Glutamatergic neuron (in vitro differentiated cells): ENCODE measurements around the gene PTPN3. TPM values are rescaled to one million over a fixed set of nuclear protein-coding genes. Genes with fewer than 3 reads are reported as not detected.
"Not testable (repeated sequence)": the region's sequence is repeated elsewhere in the genome, so short reads cannot be mapped to it uniquely, and the experiment has no call there.

Experiments
- DNase-seq: peaks from one replicate; pipeline ENCODE4 v3.0.0; 2022
- H3K27ac Mint-ChIP-seq: one replicate; pipeline ENCODE4 v1.8.0; 2020; ENCODE audit warnings: mild to moderate bottlenecking, mixed read lengths, inconsistent platforms; ENCODE audit not compliant: unreplicated experiment
- H3K27me3 Mint-ChIP-seq: one replicate; pipeline ENCODE4 v1.8.0; 2020; ENCODE audit warnings: mild to moderate bottlenecking, moderate library complexity, mixed read lengths, inconsistent platforms; ENCODE audit not compliant: unreplicated experiment
- H3K36me3 Mint-ChIP-seq: one replicate; pipeline ENCODE4 v1.8.0; 2020; ENCODE audit warnings: mild to moderate bottlenecking, mixed read lengths, inconsistent platforms; ENCODE audit not compliant: unreplicated experiment
- H3K4me1 Mint-ChIP-seq: one replicate; pipeline ENCODE4 v1.8.0; 2020; ENCODE audit warnings: mild to moderate bottlenecking, low read depth, mixed read lengths, inconsistent platforms; ENCODE audit not compliant: unreplicated experiment
- H3K4me3 Mint-ChIP-seq: one replicate; pipeline ENCODE4 v1.8.0; 2020; ENCODE audit warnings: mild to moderate bottlenecking, mixed read lengths, inconsistent platforms; ENCODE audit not compliant: unreplicated experiment
- H3K9me3 Mint-ChIP-seq: one replicate; pipeline ENCODE4 v1.8.0; 2020; ENCODE audit warnings: mild to moderate bottlenecking, moderate library complexity, mixed read lengths, inconsistent platforms; ENCODE audit not compliant: unreplicated experiment
- total RNA-seq: library from RNA; stranded (reverse); fragmentation: NEBNext Ultra II Directional; extraction: Animal tissue kit (Norgen Biotek cat#: 25700); gene quantifications from one replicate; pipeline ENCODE4 v1.2.1, GENCODE V29; 2021; ENCODE audit not compliant: unreplicated experiment
- TF ChIP-seq, protein P1 (sequence below): fragments of 200-600 bp; sonication (generic); IDR thresholded peaks from one replicate; pipeline ENCODE4 v1.5.0; 2021; ENCODE audit not compliant: partially characterized antibody, unreplicated experiment

The PTPN3 gene
- total RNA-seq, 1 donor from 2014 or later: 1.6 TPM

GRCh38 chr9:109510506-109510905, 12.4 kb upstream of the PTPN3 start:
- Mint-ChIP-seq H3K4me3 (no peak overlapping the region), H3K36me3 (no peaks in the 10 kb centered on the region), H3K27ac (no peak overlapping the region), H3K9me3 (no peaks in the 10 kb centered on the region), H3K4me1 (peaks cover 3% of the 10 kb centered on the region), H3K27me3 (peaks cover 7% of the 10 kb centered on the region)
- TF ChIP-seq, protein P1, sequence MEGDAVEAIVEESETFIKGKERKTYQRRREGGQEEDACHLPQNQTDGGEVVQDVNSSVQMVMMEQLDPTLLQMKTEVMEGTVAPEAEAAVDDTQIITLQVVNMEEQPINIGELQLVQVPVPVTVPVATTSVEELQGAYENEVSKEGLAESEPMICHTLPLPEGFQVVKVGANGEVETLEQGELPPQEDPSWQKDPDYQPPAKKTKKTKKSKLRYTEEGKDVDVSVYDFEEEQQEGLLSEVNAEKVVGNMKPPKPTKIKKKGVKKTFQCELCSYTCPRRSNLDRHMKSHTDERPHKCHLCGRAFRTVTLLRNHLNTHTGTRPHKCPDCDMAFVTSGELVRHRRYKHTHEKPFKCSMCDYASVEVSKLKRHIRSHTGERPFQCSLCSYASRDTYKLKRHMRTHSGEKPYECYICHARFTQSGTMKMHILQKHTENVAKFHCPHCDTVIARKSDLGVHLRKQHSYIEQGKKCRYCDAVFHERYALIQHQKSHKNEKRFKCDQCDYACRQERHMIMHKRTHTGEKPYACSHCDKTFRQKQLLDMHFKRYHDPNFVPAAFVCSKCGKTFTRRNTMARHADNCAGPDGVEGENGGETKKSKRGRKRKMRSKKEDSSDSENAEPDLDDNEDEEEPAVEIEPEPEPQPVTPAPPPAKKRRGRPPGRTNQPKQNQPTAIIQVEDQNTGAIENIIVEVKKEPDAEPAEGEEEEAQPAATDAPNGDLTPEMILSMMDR: no peak
- no peak for DNase-seq

- not testable (repeated sequence) for H3K27ac Mint-ChIP-seq, H3K4me3 Mint-ChIP-seq, H3K9me3 Mint-ChIP-seq, H3K36me3 Mint-ChIP-seq, DNase-seq, H3K4me1 Mint-ChIP-seq, H3K27me3 Mint-ChIP-seq
These were observed 11.9 kb upstream of the PTPN3 start for GRCh38 chr9:109510042-109510441.

GRCh38 chr9:109509611-109510010, 11.5 kb upstream of the PTPN3 start:
- no peaks in the 10 kb centered on the region for H3K36me3 Mint-ChIP-seq
- no peak overlapping the region for H3K27ac Mint-ChIP-seq
- H3K27me3 Mint-ChIP-seq: peaks cover 6% of the 10 kb centered on the region
- TF ChIP-seq, protein P1: no peak
- no peak overlapping the region for H3K4me3 Mint-ChIP-seq
- no peaks in the 10 kb centered on the region for H3K9me3 Mint-ChIP-seq
- DNase-seq: no peak
- H3K4me1 Mint-ChIP-seq: no peaks in the 10 kb centered on the region

GRCh38 chr9:109507421-109507838, 9.3 kb upstream of the PTPN3 start:
- no peak for DNase-seq
- Mint-ChIP-seq H3K4me3 (no peak overlapping the region), H3K27me3 (peaks cover 5% of the 10 kb centered on the region), H3K36me3 (no peaks in the 10 kb centered on the region), H3K4me1 (no peaks in the 10 kb centered on the region), H3K9me3 (no peaks in the 10 kb centered on the region), H3K27ac (no peak overlapping the region)
- TF ChIP-seq, protein P1: no peak

- H3K4me1 Mint-ChIP-seq: peaks cover 8% of the 10 kb centered on the region
- no peak for DNase-seq
- TF ChIP-seq, protein P1: no peak
These were observed 8.1 kb upstream of the PTPN3 start for GRCh38 chr9:109506097-109506712.

More at GRCh38 chr9:109506097-109506712, 8.1 kb upstream of the PTPN3 start:
- H3K27ac Mint-ChIP-seq: no peak overlapping the region
- no peaks in the 10 kb centered on the region for H3K36me3 Mint-ChIP-seq
- H3K27me3 Mint-ChIP-seq: peaks cover 7% of the 10 kb centered on the region
- H3K4me3 Mint-ChIP-seq: no peak overlapping the region
- no peaks in the 10 kb centered on the region for H3K9me3 Mint-ChIP-seq
